HepG2 (cell line): ENCODE data around the gene SLC2A10. TPM values are rescaled to one million over a fixed set of nuclear protein-coding genes. Genes with fewer than 3 reads are reported as not detected.

ENCODE experiments used
- ATAC-seq: fragments of 200-7000 bp; cut with Tn5 transposase; 3 replicates; pipeline ENCODE4 v1.9.1; 2020; ENCODE audit warnings: mild to moderate bottlenecking, moderate library complexity
- BruUV-seq: library from RNA; stranded (reverse); fragments of 400-500 nt; replicated peaks from 2 replicates; lab custom pipeline; 2021; lab: Mats Ljungman, UMichigan
- CTCF ChIA-PET: fragments of 300-600 bp; formaldehyde crosslinking; extraction: SDS; loops from one replicate; lab custom pipeline; 2021; ENCODE audit warnings: low total read pairs, inconsistent platforms, low intra/inter-chr PET ratio; lab: Yijun Ruan, JAX
- POLR2A ChIA-PET: fragments of 350-600 bp; sonication (Branson Sonifier 250); formaldehyde crosslinking; loops from one replicate; lab custom pipeline; 2020; ENCODE audit warnings: antibody characterized with exemption, inconsistent platforms; lab: Yijun Ruan, JAX
- DNase-seq: peaks from one replicate; pipeline ENCODE4 v3.0.0-alpha.2; 2015; ENCODE audit warnings: low spot score
- FAIRE-seq: peaks from 3 replicates; lab custom pipeline; 2011; peaks lifted over from hg19 to GRCh38; lab: Jason Lieb, UNC
- H2AFZ ChIP-seq: one replicate; pipeline ENCODE4 v1.6.1; 2011; ENCODE audit warnings: low read length, inconsistent platforms
- H3K27ac ChIP-seq: fragments of 300-600 bp; 3 replicates; pipeline ENCODE4 v1.8.0; 2011; ENCODE audit warnings: mixed run types, mild to moderate bottlenecking, mixed read lengths, low read length, inconsistent platforms; ENCODE audit not compliant: insufficient read depth; ENCODE audit errors: extremely low read length
- H3K27me3 ChIP-seq, 2 experiments: fragments of 200-600 bp in 1 of 2; 2 replicates in 1 of 2; 3 replicates in 1 of 2; pipeline versions ENCODE4 v1.6.0 to v1.8.0; 2011; ENCODE audit warnings: low read length in 2 of 2, mild to moderate bottlenecking in 2 of 2, moderate library complexity in 2 of 2, inconsistent platforms in 1 of 2; ENCODE audit not compliant: insufficient read depth in 2 of 2, control insufficient read depth in 1 of 2
- H3K36me3 ChIP-seq, 2 experiments: fragments of 200-600 bp in 1 of 2; replicated peaks in 1 of 2; 2 replicates in 1 of 2; 3 replicates in 1 of 2; pipeline versions ENCODE4 v1.5.1 to v1.8.0; 2011; ENCODE audit warnings: low read length in 2 of 2, inconsistent platforms in 1 of 2; ENCODE audit not compliant: insufficient read depth in 2 of 2, control insufficient read depth in 1 of 2
- H3K4me1 ChIP-seq: 2 replicates; pipeline ENCODE4 v1.5.1; 2012; ENCODE audit warnings: low read length, inconsistent platforms; ENCODE audit not compliant: insufficient read depth
- H3K4me2 ChIP-seq: 2 replicates; pipeline ENCODE4 v1.6.0; 2011; ENCODE audit warnings: low read depth, low read length, inconsistent platforms
- H3K4me3 ChIP-seq, 3 experiments: fragments of 200-600 bp in 1 of 3; sonication (generic), shearing (Covaris generic) in 1 of 3; replicated peaks in 1 of 3; 2 replicates each; pipeline ENCODE4 v1.5.1; 2011 to 2016; ENCODE audit warnings: low read length in 3 of 3, inconsistent platforms in 2 of 3, low read depth in 2 of 3, mild to moderate bottlenecking in 2 of 3, control low read depth in 1 of 3, mixed read lengths in 1 of 3; ENCODE audit not compliant: insufficient read depth in 1 of 3
- H3K79me2 ChIP-seq: one replicate; pipeline ENCODE4 v1.6.1; 2011; ENCODE audit warnings: low read length, inconsistent platforms; ENCODE audit not compliant: insufficient read depth
- H3K9ac ChIP-seq: 2 replicates; pipeline ENCODE4 v1.6.0; 2011; ENCODE audit warnings: mild to moderate bottlenecking, low read depth, low read length, inconsistent platforms; ENCODE audit not compliant: insufficient read depth
- H3K9me3 ChIP-seq: 2 replicates; pipeline ENCODE4 v1.5.1; 2012; ENCODE audit warnings: mild to moderate bottlenecking, low read length
- H4K20me1 ChIP-seq: 2 replicates; pipeline ENCODE4 v1.6.0; 2011; ENCODE audit warnings: inconsistent platforms, mild to moderate bottlenecking, low read length, moderate library complexity; ENCODE audit not compliant: insufficient read depth
- CEBPB ChIP-seq: IDR thresholded peaks from 2 replicates; pipeline ENCODE4 v1.6.1; 2011; ENCODE audit warnings: low read depth, low read length, improper control_type of control experiment, borderline replicate concordance
- CEBPG ChIP-seq: IDR thresholded peaks from 2 replicates; pipeline ENCODE4 v1.6.1; 2016
- DMAP1 ChIP-seq: IDR thresholded peaks from 2 replicates; pipeline ENCODE4 v1.6.1; 2016
- ERF ChIP-seq: IDR thresholded peaks from 2 replicates; pipeline ENCODE4 v1.6.1; 2018; ENCODE audit warnings: missing biosample characterization, missing genetic modification reagents
- FOSL2 ChIP-seq: sonication (generic); formaldehyde crosslinking; IDR thresholded peaks from 2 replicates; pipeline ENCODE4 v1.4.0; 2020; ENCODE audit warnings: missing genetic modification reagents
- FOXA1 ChIP-seq, 2 experiments: fragments of 450-650 bp in 1 of 2; sonication (generic) in 1 of 2; formaldehyde crosslinking in 1 of 2; IDR thresholded peaks; 2 replicates each; pipeline versions ENCODE4 v1.4.0 to v1.6.1; 2016 to 2020; ENCODE audit warnings: missing genetic modification reagents in 1 of 2
- FOXA3 ChIP-seq: IDR thresholded peaks from 2 replicates; pipeline ENCODE4 v1.6.1; 2016; ENCODE audit warnings: missing genetic modification reagents, missing compliant biosample characterization
- GATAD2A ChIP-seq: IDR thresholded peaks from 2 replicates; pipeline ENCODE4 v1.6.1; 2016
- HDAC6 ChIP-seq: fragments of 200-600 bp; sonication (generic); IDR thresholded peaks from 2 replicates; pipeline ENCODE4 v1.7.0; 2017; ENCODE audit warnings: mild to moderate bottlenecking, antibody characterized with exemption, low read length, low read depth
- HMG20B ChIP-seq: conservative IDR thresholded peaks from 2 replicates; pipeline ENCODE4 v1.6.1; 2016; ENCODE audit warnings: missing genetic modification reagents, missing compliant biosample characterization
- KDM5B ChIP-seq: sonication (generic); formaldehyde crosslinking; IDR thresholded peaks from 2 replicates; pipeline ENCODE4 v1.4.0; 2020; ENCODE audit warnings: missing genetic modification reagents, mild to moderate bottlenecking, borderline replicate concordance
- NR3C1 ChIP-seq: sonication (generic); formaldehyde crosslinking; IDR thresholded peaks from 2 replicates; pipeline ENCODE4 v1.4.0; 2020; ENCODE audit warnings: missing genetic modification reagents
- RXRB ChIP-seq: IDR thresholded peaks from 2 replicates; pipeline ENCODE4 v1.6.1; 2016; ENCODE audit warnings: borderline replicate concordance, missing genetic modification reagents, missing compliant biosample characterization
- SAP130 ChIP-seq: IDR thresholded peaks from 2 replicates; pipeline ENCODE4 v1.6.1; 2016; ENCODE audit warnings: low read depth
- ZNF432 ChIP-seq: sonication (generic); formaldehyde crosslinking; IDR thresholded peaks from 2 replicates; pipeline ENCODE4 v1.5.0; 2020; ENCODE audit warnings: missing genetic modification reagents, mild to moderate bottlenecking, borderline replicate concordance
- ZNF678 ChIP-seq: sonication (generic); formaldehyde crosslinking; IDR thresholded peaks from 2 replicates; pipeline ENCODE4 v1.4.0; 2020; ENCODE audit warnings: mild to moderate bottlenecking, missing genetic modification reagents
- WGBS: methylation state at CpG from one replicate; pipeline ENCODE4 v1.1.6; 2017; ENCODE audit warnings: low lambda C conversion rate; 5-methylcytosine and 5-hydroxymethylcytosine counted together
- in situ Hi-C: cut with HindIII; loops from 2 replicates; pipeline ENCODE4 v1.10.0; 2017; ENCODE audit warnings: low pct_unique_long_range_greater_than_20kb; ENCODE audit not compliant: extremely low pct_ligation_motif_present
- intact Hi-C: fragments of 100-400 bp; cut with micrococcal nuclease; formaldehyde crosslinking; loops from one replicate; pipeline ENCODE4 v1.10.0; 2022; ENCODE audit not compliant: unreplicated experiment
- polyA plus RNA-seq, 8 experiments: library from polyadenylated mRNA; depleted of rRNA in 3 of 8; stranded (reverse) in 7 of 8; unstranded in 1 of 8; fragments of >200 nt; fragmentation: Illumina TruSeq in 4 of 8; extraction: Trizol in 4 of 8; gene quantifications; 2 replicates each; pipeline versions ENCODE4 v1.2.1 to v1.2.3, GENCODE V29; 2011 to 2016; ENCODE audit warnings: low read depth in 4 of 8, missing spikeins in 1 of 8, mixed read lengths in 1 of 8; ENCODE audit not compliant: insufficient read depth in 1 of 8
- total RNA-seq, 5 experiments: library from RNA; depleted of rRNA; stranded (reverse); fragments of >200 nt; fragmentation: Illumina TruSeq; extraction: Trizol; gene quantifications; 2 replicates each; pipeline ENCODE4 v1.2.3, GENCODE V29; 2016; ENCODE audit warnings: low read depth in 1 of 5
- TF ChIP-seq, protein P1 (sequence below): IDR thresholded peaks from 2 replicates; pipeline ENCODE4 v1.4.0; 2020; ENCODE audit warnings: mild to moderate bottlenecking, missing genetic modification reagents
- TF ChIP-seq, protein P2 (sequence below): IDR thresholded peaks from 2 replicates; pipeline ENCODE4 v1.6.1; 2012; ENCODE audit warnings: low read depth, low read length, improper control_type of control experiment
- TF ChIP-seq, protein P3 (sequence below): IDR thresholded peaks from 2 replicates; pipeline ENCODE4 v1.6.1; 2016; ENCODE audit warnings: missing genetic modification reagents, missing compliant biosample characterization

Gene SLC2A10
- total and polyA plus RNA-seq, 2 of the 13 experiments (the other 11 are each of a cell fraction or from before 2014, with no cell fraction given), result 16.0 to 18.4 TPM

DNA sequence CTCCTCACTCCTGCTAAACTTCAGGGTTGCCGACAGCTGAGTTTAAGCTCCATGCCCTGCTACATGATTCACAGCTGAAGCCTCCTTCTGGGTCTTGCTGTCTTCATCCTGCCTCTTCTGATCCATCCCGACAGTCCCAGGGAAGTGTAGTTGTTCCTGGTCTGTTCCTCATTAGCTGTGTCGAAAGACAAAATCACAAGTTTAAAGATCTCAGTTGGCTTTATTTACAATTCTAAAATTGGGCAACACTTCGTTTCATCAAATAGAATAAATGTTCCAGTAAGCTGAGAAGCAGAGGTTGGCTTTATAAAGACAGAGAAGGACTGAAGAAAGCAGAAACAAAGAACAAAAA lies 4.1 kb upstream of the SLC2A10 start:
- peak overlapping the region; percentile 47 for H3K4me2 ChIP-seq
- FAIRE-seq, result no peak
- H3K79me2 ChIP-seq, result peaks cover 5% of the 10 kb centered on the region
- ChIA-PET POLR2A (no interaction called here), CTCF (no interaction called here)
- in situ Hi-C loops (no loop called here), intact Hi-C loops (no loop called here)
- H3K36me3 ChIP-seq, result no peaks in the 10 kb centered on the region
- no peak overlapping the region for H3K4me3 ChIP-seq
- H3K4me1 ChIP-seq, result peaks cover 60% of the 10 kb centered on the region
- no peaks in the 10 kb centered on the region; a peak in 2 of 5 replicates for H3K27me3 ChIP-seq
- no peak overlapping the region for H3K9ac ChIP-seq
- 4% methylated on average over 4 of the region's 4 CpGs for whole genome bisulfite sequencing
- no peak for ATAC-seq
- H3K27ac ChIP-seq, result no peak overlapping the region
- TF ChIP-seq DMAP1 (CRISPR knock-in tag) (0 out of 2 replicates have a peak, but pooled peaks have one; percentile 35), SAP130 (CRISPR knock-in tag) (peak; percentile 51; the same call in 1 of the 2 replicates), CEBPB (peak; percentile 87), ZNF432 (CRISPR knock-in tag) (no peak), ERF (CRISPR knock-in tag) (0 out of 2 replicates have a peak, but pooled peaks have one; percentile 14), RXRB (CRISPR knock-in tag) (0 out of 2 replicates have a peak, but pooled peaks have one; percentile 10), CEBPG (CRISPR knock-in tag) (peak; percentile 74), HMG20B (CRISPR knock-in tag) (no peak), ZNF678 (CRISPR knock-in tag) (no peak), FOXA1 (IDR thresholded peaks at IDR 0.05) (no peak), FOXA1 (CRISPR knock-in tag; IDR thresholded peaks at IDR 0.05) (peak; percentile 50; the same call in 1 of the 2 replicates), KDM5B (CRISPR knock-in tag) (no peak), GATAD2A (CRISPR knock-in tag) (peak; percentile 40; the same call in 1 of the 2 replicates), FOSL2 (CRISPR knock-in tag) (0 out of 2 replicates have a peak, but pooled peaks have one; percentile 11), NR3C1 (CRISPR knock-in tag) (no peak), FOXA3 (CRISPR knock-in tag) (0 out of 2 replicates have a peak, but pooled peaks have one; percentile 45), HDAC6 (no peak)
- TF ChIP-seq, protein P1, sequence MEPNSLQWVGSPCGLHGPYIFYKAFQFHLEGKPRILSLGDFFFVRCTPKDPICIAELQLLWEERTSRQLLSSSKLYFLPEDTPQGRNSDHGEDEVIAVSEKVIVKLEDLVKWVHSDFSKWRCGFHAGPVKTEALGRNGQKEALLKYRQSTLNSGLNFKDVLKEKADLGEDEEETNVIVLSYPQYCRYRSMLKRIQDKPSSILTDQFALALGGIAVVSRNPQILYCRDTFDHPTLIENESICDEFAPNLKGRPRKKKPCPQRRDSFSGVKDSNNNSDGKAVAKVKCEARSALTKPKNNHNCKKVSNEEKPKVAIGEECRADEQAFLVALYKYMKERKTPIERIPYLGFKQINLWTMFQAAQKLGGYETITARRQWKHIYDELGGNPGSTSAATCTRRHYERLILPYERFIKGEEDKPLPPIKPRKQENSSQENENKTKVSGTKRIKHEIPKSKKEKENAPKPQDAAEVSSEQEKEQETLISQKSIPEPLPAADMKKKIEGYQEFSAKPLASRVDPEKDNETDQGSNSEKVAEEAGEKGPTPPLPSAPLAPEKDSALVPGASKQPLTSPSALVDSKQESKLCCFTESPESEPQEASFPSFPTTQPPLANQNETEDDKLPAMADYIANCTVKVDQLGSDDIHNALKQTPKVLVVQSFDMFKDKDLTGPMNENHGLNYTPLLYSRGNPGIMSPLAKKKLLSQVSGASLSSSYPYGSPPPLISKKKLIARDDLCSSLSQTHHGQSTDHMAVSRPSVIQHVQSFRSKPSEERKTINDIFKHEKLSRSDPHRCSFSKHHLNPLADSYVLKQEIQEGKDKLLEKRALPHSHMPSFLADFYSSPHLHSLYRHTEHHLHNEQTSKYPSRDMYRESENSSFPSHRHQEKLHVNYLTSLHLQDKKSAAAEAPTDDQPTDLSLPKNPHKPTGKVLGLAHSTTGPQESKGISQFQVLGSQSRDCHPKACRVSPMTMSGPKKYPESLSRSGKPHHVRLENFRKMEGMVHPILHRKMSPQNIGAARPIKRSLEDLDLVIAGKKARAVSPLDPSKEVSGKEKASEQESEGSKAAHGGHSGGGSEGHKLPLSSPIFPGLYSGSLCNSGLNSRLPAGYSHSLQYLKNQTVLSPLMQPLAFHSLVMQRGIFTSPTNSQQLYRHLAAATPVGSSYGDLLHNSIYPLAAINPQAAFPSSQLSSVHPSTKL (CRISPR knock-in tag), result peak; percentile 33; the same call in 1 of the 2 replicates
- TF ChIP-seq, protein P2, sequence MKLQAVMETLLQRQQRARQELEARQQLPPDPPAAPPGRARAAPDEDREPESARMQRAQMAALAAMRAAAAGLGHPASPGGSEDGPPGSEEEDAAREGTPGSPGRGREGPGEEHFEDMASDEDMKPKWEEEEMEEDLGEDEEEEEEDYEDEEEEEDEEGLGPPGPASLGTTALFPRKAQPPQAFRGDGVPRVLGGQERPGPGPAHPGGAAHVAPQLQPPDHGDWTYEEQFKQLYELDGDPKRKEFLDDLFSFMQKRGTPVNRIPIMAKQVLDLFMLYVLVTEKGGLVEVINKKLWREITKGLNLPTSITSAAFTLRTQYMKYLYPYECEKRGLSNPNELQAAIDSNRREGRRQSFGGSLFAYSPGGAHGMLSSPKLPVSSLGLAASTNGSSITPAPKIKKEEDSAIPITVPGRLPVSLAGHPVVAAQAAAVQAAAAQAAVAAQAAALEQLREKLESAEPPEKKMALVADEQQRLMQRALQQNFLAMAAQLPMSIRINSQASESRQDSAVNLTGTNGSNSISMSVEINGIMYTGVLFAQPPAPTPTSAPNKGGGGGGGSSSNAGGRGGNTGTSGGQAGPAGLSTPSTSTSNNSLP, result peak; percentile 67; the same call in 1 of the 2 replicates
- TF ChIP-seq, protein P3, sequence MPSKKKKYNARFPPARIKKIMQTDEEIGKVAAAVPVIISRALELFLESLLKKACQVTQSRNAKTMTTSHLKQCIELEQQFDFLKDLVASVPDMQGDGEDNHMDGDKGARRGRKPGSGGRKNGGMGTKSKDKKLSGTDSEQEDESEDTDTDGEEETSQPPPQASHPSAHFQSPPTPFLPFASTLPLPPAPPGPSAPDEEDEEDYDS (CRISPR knock-in tag), result 0 out of 2 replicates have a peak, but pooled peaks have one; percentile 20
- H3K9me3 ChIP-seq, result peaks cover 9% of the 10 kb centered on the region; the same call in 1 of the 2 replicates
- DNase-seq, result no peak
- no peaks in the 10 kb centered on the region for H4K20me1 ChIP-seq
- no TSS peak for BruUV-seq
- H2AFZ ChIP-seq, result peak overlapping the region; percentile 48
